NCI-H510A treated with DMSO at 0.1 percent for 48 hours (cell line): Measurements from ENCODE around the gene GPR34.

Source experiments
- DNase-seq: peaks from one replicate; lab custom pipeline; 2025; lab: John Stamatoyannopoulos, UW

Gene GPR34

GRCh38 chrX:41734530-41734929 lies 45.8 kb downstream of the GPR34 start:
- no peak for DNase-seq

DNA sequence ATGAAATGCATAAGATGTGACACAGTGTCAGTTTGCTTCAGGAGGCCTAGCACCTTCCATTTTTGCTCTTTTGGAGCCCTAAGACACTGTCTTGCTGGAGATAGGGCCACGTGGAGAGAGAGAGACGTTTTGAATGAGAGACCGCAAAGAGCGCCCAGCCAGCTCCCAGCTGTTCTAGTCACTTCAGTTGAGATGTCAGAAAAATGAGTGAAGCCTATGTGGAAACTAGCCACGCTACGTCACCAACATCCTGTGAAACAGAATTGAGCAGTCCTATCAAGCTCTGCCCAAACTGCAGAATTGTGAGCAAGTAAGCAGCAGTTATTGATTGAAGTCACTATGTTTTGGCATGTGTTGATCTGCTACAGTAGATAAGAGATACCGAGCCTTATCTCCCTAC lies 48.3 kb downstream of the GPR34 start:
- DNase-seq, result no peak

GRCh38 chrX:41739871-41740270 lies 51.1 kb downstream of the GPR34 start:
- no peak for DNase-seq
